EH (cell line): ENCODE data around the gene FAM240B.

Experiments
- DNase-seq: peaks from one replicate; pipeline ENCODE4 v3.0.0-alpha.2; 2015; ENCODE audit warnings: low read depth

FAM240B gene

DNA sequence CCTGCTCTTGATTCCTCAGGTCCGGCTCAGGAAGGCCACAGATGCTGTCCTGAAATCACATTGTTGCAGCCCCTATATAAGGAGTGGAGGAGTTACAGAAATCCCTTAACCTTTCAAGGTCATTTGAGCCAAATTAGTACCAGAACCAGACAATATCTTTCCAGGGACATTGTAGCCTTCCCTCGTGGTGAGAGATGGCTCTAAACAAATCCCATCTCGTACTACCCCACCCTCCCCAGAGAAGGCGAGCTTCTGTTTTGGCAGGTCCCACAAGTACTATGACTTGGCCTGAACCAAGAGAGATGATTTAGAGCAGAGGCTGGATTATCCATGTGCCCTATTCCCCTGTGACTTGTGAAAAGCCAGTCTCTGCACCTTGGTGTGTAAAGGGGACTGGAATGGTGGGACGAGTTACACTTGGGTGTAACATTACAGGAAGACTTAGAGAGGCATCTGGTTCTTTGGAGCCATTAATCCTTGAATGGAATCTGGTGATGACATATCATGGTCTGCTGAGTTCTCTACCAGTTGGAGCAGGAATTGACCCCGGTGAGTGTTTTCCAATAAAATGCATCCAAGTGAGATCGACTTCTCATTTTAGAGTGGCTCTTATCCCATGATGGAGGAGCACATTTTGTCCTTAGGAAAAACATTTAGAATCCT, at the start of gene FAM240B:
Gene FAM240B (minus strand): TSS at position 51 of the 663 bp plus-strand sequence. CDS start 16,134 bp downstream, outside the sequence.
- DNase-seq, result no peak

DNA sequence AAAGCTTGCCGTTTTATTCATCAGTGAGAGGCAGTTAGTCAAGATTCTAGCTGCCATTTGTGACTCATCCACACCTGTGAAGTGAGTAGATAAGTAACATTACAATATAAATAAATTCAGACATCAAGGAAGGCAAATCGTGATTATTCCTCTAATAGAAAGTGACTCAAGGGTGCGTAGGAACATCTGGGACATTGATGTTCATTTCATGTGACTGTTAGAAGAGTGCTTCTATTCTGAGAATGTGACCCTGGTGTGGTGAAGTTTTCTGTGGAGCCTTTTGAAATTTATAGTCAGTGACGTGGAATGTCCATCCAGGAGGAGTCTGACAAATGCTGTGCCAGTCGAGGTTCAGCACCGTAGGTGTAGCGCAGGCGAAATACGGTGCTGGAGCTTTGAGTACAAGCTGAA, 48.4 kb upstream of the FAM240B start:
- no peak for DNase-seq

DNA sequence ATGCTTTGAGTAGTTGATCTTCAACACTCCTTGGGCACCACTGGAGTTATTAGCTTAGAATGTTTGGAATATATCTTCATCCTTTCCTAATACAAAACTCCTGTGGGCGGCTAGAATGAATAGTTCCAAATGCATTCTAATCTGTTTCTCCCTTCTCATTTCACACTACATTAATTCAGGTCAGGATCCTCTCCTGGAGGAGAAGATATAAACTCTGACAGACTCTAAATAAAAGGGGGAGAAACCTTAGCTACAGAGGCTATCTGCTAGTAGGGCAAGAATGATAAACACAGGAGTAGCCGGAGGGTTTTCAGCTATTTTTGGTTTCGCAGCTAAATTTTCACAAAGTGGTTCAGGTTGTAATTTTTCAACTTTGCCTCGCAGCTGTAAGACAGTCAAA, 45.2 kb upstream of the FAM240B start:
- no peak for DNase-seq

DNA sequence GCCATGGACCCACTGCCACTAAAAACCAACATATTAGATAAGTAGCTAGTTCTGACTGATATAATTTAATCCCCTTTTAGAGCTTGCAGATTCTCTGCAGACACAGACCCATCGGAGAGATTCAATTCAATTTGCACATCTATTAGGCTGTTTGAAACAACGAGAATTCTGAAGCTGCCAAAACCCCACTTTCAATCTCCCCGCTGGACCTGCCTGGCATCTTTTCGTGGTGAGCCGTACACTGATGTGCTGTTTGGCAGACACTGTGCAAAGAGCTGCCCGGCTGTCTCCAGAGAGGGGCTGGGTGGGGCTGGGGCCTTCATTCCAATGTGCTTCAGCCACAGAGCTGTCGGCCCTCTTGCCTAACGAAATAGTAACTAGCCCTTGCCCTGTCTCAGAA, 42.1 kb upstream of the FAM240B start:
- no peak for DNase-seq

DNA sequence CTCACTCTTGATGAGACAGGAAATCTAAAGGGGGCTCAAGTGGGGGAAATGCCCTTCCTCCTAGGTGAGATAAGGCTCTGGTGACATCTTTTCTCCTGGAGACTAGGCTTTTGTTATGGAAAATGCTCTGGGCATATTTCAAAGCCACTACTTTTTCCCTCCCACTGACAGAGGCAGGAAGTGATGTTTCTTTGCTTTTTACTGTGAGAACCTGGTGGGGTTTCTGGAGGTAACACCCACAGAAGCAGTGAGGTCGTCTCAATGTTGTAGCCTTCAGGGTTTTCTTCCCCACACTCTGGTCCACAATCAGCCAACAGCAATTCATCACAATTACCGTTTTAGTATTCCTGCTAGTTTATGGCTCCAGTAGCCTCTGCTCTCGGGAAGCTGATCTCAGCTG, 41.4 kb upstream of the FAM240B start:
- DNase-seq, result no peak

DNA sequence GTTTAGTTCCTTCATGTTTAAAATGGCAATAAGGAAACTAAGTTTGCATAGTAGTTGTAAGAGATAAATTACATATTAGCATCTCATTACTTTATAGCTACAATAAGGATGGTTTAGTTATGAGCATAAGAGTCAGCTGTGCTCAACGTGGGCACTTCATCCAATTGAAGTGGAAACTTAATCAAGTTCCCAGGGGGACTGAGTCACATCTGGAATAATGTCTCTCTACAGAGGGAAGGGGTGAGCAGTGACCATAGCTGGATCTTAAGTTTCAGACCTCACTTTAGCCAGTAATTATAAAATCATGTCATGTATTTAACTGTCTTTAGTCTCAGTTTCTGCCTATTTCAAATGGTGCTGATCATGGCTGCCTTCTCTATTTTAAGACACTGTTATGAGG, 36.8 kb upstream of the FAM240B start:
- DNase-seq, result no peak

DNA sequence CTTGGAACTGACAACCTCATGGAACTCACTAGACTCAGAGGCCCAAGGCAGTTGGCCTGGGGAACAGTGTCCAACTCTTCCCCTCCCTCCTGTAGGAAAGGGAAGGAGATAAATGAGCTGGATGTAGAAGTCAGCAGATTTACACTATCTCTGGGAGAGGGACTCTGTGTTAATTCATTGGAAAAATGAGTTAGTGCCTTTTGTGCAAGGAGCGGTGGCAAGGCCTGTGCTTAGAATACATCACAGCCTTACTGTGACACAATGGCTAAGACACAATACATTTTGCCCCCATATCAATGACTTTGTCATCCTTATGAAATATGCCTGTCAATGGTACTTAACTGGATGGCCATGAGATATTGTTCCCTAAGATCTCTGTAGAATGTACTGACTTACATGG, 28.0 kb upstream of the FAM240B start:
- DNase-seq, result no peak

DNA sequence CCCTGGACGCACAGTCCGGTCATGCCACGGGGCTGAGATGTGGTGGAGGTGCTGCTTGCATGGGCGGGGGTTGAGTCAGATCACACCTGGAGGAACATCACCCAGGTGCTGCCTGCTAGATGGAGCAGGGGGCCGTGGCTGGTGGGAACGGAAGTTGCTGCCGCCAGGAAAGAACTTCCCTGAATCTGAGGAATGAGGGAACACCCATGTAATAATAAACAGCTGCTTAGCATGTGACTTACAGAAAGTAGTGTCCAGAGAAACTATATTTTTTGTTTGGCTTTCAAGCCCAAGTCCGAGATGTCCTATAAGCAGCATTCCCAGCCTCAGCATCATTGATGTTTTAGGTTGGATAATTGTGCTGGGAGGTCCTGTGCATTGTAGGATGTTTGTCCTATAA, 27.1 kb upstream of the FAM240B start:
- DNase-seq, result peak; percentile 3

DNA sequence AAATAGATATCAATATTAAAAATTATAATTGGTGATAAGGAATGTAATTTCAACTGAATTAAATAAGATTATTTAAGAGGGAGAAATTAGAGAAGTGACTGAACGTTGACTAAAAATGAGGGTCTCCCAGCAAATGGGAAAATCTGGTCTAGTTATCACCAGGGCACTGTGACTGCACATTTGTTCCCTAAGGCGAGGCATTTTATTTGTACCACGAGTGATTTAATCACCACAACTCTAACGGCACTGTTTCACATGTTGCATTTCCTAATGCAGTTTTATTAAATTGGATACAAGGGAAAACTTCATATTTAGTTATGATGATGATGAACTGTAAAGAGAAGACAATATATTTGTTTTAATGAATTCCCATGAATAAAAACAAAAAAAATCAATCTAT, 26.4 kb upstream of the FAM240B start:
- DNase-seq, result no peak

DNA sequence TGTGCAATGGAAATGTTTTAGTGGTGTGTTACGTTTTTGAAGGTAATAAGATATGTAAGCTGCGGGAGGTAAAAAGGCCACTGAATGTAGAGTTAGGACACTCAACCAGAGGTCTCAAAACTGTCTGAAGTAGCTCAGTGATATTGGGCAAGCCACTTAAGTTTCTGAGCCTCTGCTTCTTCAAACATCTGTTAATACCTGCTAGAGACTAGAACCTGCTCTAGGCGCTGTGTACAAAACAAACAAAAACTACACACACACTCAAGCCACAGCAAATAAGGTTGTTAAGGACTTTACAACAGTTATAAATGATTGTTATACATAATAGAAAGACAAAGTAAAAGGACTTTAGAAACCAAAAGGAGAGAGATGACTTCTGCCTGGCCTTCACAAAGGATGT, 24.6 kb upstream of the FAM240B start:
- no peak for DNase-seq

DNA sequence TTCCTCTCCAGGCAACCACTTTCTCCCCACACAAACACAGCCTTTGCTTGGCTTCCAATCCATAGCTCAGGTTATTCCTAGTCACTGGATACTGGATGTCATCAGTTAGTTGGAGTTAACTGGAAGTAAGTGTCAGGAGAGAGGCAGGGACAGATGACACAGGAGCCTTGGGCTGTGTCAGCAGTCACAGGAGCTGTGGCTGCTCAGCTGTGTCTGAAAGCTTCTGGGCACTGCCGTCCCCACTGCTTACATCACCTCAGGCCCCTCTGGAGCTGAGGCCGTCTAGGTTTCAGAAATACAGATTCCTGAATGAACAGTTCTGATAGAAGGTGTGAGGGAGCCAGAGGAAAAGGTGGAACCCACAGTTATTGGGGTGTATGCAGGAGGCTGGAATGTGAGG, 17.3 kb upstream of the FAM240B start:
- DNase-seq, result no peak

DNA sequence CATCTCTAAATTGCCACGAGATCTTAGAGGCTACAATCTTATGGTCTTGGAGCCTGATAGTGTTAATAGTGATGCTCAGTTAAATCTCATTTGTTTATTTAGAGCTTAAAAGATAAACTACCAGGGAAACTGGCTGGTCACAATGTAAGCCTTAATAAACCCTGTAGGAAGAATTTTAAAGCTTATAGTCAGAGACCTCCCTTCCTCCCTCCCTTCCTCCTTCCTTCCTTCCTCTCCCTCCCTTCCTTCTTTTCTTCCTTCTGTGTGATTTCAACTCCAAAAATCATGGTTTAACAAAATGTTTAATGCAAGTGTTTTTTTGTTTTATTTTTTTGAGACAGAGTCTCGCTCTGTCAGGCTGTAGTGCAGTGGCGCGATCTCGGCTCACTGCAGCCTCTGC, 14.9 kb upstream of the FAM240B start:
- DNase-seq, result no peak

DNA sequence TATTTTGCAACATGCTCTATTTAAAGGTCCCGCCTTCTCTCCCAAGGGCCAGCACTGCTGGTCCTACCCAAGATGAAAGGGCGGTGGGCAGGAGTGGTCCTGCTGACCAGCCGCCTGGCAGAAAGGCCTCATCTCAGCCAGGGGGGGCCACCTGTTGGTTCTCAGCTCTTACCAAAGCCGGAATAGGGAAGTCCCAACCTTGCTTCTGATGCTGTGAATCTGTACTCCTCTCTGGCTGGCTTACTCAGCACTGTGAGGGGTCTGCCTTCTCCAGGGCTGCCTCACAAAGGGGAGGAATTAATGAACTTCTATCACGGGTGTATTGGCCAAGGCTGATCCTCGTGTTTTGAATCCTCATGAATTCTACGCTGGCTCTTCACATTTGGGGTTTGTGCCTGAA, 13.6 kb upstream of the FAM240B start:
- no peak for DNase-seq

DNA sequence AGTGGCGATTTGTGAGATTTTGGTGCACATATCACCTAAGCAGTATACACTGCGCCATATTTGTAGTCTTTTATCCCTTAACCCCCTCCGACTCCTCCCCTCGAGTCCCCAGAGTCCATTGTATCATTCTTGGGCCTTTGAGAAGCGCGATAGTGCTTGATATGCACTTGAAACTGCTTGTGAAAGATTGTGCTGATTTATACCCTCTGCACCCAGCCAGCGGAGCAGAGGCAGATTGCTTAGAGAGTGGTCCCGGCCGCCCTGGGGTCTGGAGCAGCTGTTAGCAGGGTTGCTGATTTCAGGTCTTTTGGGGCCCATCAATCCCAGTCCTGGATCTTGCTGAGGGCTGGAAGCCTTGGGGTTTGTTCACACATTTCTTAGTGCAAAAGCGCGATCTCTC, 13.0 kb upstream of the FAM240B start:
- no peak for DNase-seq

DNA sequence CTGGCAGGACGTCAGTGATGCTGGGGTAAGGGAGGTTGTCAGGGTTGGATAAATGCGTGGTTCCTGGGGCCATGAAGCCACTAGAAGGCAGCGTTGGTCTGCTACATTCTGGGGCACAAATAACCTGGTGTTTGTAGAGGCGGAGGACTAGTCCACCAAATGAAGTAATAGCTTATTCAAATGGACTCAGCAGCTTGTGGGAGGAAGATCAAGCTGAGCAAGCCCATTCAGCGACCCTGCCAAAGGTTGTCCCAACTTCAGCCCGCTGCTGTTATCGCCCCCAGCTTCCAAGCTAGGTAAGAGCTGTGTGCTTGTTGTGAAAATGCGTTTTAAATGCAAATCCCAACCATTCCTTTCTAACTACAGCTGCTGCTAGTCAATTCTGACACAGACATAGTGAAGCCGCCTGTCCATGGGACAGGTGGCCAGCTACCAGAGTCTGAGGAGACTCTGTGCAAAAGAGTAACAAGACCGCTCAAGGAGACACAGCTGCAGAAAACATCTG, 7.6 kb upstream of the FAM240B start:
- peak; percentile 4 for DNase-seq

DNA sequence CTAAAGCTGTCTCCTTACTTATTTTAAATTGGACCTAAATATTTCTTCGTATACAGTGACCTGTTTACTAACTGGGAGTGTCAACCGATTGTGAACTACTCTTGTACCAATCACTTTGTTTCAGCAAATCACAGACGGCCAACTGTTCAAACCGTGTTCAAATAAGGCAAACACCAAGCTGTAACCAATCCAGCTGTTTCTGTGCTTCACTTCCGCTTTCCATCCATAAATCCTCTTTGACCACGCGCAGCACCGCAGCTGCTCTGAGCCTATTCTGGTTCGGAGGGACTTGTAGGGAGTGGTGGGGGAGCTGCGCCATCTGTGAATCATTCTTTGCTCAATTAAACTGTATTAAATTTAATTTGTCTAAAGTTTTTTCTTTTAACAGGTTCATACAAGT, 4.8 kb upstream of the FAM240B start:
- DNase-seq, result no peak

DNA sequence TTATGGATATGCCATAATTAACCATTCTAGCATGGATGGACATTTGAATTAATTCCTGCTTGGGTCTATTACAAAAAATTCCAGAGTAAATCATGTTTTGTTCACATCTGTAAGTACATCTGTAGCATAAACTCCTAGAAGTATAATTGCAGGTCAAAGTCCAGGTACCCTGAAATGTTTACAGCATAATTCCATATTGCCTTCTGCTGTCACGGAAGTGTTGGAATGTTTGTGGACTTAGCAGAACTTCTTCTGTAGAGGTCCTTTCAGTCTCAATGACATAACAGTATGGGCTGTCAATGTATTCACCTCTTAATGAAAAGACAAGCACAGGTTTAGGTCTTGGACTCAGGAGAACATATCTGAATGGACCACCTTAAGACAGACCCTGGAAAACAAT, 1.8 kb downstream of the FAM240B start:
- no peak for DNase-seq

DNA sequence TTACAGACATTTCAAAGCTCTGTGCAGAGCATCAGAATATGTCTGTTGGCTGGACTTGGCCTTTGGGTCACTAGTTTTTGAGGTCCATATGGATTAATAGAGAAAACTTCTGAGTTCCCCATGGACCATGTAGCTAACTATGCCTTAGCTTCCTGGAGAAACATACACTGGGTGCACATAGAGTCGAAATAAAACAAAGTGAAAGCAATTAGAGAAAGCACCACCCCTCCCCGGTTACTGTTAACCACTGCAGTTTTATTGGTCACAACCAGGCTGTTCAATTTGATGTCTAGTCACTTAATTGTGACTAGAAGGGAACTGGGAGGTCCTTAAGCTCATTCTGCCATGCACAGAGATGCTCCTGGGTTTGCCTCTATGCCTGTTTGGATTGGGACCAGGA, 4.2 kb downstream of the FAM240B start:
- no peak for DNase-seq

DNA sequence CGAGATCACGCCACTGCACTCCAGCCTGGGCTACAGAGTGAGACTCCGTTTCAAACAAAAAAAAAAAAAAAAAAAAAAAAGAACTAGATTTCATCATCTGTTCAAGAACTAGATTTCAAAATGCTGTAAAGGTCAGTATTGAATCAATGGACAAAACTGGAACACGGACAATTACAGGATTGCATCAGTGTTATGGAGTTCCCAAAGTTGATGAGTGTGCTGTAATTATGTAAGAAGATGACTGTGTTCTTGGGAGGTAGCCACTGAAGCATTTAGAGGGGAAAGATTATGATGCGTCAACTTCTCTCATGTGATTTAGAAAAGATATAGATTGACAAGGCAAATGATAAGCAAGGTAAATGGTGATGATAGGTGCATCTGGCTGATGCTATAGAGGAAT, 6.5 kb downstream of the FAM240B start:
- peak; percentile 60 for DNase-seq

DNA sequence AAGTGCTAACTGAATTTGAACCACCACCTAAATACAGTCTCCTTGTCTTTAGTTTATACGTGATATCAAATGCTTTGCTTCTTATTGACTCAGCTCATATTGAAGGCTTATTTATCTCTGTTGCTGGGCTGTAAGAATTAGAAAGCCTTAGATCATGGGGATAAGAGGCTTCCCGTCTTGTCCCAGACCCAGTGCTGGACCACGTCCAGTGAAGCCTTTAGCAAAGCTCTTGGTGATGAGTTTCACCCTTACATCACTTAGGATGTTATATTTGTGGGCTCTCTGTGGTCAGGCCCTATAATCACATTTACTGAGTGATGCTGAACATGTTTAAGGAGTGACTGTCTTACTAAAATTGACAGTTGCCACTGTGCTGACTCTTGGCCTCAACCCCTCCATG, 11.2 kb downstream of the FAM240B start:
- DNase-seq, result peak; percentile 17

DNA sequence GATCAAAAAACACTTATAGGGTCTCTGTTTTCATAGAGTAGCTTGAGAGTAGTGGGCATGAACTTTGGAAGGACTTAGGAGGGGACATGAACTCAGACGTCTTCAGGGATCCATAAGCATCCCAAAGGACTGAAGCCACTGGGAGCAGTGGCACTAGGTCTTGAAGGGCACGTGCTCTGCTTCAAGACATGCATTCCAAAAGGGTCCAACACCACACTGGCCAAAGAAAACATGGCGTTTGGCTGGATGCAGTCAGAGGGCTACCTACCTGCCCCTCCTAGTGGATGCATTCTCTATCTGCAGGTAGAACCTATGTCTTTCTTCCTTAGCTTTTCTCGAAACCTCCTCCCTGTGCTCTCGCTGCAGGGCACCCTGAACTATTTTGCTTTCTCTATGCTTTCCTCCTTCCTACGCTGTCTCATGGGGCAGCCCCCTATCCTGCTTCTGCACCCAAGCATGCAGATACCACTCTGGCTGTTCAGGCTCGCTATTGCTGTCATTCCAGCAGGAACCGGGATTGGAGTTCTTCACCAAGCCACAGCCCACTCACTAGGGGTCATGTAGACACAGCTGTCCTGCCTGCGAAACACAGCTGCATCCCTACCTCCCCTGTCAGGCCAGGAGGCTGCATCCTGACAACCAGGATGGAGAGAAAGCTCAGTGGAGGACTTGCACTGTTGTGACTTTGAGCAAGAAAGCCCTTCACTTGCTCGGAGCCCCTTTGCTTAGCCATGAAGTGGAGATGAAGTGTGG, 11.9 kb downstream of the FAM240B start:
- no peak for DNase-seq

DNA sequence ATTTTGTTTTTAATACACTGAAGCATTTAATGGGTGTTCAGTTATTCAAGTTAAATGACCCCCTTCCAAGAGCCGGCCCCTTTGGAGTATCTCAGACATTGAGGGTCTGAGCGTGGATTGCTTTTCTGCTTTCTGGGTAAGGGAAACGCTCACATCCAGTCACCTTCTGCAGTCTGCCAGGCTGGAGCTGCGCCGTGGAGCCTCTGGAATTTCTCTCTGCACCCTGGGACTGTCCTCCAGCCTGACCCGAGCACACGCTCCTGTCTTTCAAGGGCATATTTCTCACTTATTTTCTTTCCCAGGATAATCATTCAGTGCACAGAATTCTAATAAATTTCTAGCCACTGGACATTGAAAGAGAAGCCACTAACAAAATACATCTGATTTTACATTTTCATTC, 13.4 kb downstream of the FAM240B start:
- no peak for DNase-seq

DNA sequence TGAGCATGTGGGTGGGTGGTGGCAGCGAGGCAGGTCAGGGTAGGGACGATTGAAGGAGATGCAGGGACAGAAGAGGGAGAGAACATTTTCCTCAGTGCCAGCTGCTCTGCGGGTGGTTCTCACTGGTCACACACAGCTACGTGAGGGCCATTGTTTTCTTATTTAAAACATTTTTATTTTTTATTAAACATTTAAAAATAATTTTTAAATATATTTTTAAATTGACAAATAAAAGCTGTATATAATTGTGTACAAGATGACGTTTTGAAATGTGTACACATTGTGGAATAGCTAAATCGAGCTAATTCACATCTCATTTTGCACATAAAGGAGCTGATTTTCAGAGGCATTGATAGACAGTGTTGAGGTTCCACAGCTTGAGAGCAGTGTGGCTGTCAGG, 14.0 kb downstream of the FAM240B start:
- DNase-seq, result no peak

DNA sequence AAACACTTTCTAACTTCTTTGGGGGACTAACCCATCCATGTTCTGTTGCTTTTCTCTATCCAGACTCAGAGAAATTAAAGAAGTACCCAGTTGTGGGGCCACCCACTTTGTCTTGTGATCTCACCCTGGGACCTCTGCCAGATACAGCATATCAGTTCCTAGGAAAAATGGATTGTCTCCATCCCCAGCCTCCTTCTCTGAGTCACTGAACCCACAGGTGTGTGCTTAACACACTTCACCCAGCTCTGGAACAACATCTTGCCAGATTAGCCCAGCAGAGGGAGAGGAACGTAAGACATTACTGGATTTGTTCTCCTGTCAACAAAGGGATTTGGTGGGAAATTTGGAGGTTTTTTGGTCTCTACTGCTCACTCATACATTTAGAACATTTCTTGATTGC, 19.2 kb downstream of the FAM240B start:
- DNase-seq, result no peak
